Measurements from ENCODE around the gene WDR12. TPM values are rescaled to one million over a fixed set of nuclear protein-coding genes. Genes with fewer than 3 reads are reported as not detected.

The WDR12 gene
- total RNA-seq, 1 donor from 2014 or later, result 14.5 TPM

Other genes with a start within 250 kb of the WDR12 start
- 0.77 and 0.89 TPM in 2 replicates for gene ICA1L, start 39.9 kb downstream of the WDR12 start, total RNA-seq
- gene CARF, start 602 bp upstream of the WDR12 start, total RNA-seq, result 2.4 and 3.4 TPM in 2 replicates
- gene NBEAL1, start 103.2 kb upstream of the WDR12 start, total RNA-seq, result 20.0 and 20.4 TPM in 2 replicates

All from dermis microvascular lymphatic vessel endothelial cell (primary cell).